GM12801 (cell line): ENCODE results near the gene GPI.

ENCODE experiments used
- CTCF ChIP-seq: IDR thresholded peaks from one replicate; pipeline ENCODE4 v1.5.1; 2011; ENCODE audit warnings: control low read depth; ENCODE audit not compliant: insufficient read length; ENCODE audit errors: extremely low read depth

The GPI gene

DNA sequence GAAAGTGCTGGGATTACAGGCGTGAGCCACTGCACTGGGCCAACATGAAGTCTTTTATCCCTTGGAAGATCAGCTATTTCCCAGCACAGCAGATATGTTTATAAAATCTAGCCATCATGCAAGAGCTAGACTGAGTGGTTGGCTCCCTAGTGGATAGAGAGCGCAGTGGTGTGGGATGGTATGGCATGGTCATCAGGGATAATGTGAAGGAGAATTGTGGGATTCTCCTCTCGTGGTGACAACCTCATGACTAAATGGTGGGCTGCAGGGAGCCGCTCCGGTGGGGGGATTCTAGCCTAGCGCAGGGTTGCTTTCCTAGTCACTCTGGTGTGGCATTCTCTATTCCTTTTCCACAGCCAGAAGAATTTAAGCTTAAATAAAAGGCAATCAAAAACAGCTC lies 43.3 kb upstream of the GPI start:
- no peak for TF ChIP-seq CTCF

DNA sequence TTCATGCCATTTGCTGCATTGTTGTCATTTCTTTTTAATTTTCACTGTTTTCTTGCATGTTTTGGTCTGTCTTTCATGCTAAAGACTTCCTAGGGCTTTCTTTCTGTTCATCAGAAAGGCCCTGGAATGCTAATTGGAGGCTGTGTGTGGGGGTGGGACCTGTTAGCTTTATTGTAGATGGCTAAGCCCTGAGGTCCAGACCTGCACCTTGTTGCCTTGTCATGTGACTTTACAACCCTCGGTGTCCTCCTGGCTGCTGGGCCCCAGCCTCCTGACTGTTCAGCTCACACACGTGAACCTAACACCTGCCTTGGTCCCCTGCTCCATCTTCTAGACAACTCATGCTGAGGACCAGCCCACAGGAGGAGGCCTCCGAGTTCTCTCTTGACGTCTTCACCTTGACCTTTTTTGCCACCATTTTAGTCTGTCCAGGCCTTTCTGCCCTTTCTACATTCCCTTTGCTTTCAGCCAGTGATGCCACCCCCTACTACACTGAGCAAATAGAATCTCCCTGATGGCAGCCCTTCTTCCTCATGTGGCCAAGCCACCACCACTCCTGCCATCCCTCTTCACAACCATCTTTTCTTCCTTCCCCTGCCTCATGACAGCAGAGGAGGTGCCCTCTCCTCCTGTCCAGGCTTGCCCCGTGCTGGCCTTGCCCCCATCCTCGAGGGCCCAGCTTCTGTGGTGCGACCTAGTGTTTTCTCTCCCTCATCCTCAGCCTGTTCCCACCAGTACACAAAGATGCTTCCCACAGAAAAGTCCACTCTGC lies 41.4 kb upstream of the GPI start:
- no peak for TF ChIP-seq CTCF

- TF ChIP-seq CTCF = no peak
Observed at GRCh38 chr19:34324320-34324719, 40.7 kb upstream of the GPI start.

GRCh38 chr19:34325181-34325580 lies 39.8 kb upstream of the GPI start:
- TF ChIP-seq CTCF = no peak

GRCh38 chr19:34325981-34326787 lies 38.8 kb upstream of the GPI start:
- TF ChIP-seq CTCF = no peak

- TF ChIP-seq CTCF = no peak
Observed at GRCh38 chr19:34327851-34328250, 37.1 kb upstream of the GPI start.

GRCh38 chr19:34328982-34329381 lies 36.0 kb upstream of the GPI start:
- no peak for TF ChIP-seq CTCF
